Parathyroid adenoma (tissue), 2 donors: Measurements from ENCODE around the gene SAMD4A.

Source experiments
- H2AFZ ChIP-seq: fragments of 300-600 bp; sonication (generic); one replicate; pipeline ENCODE4 v1.7.0; 2017; ENCODE audit warnings: antibody characterized with exemption, mild to moderate bottlenecking
- H3K27ac ChIP-seq: fragments of 300-600 bp; sonication (generic); one replicate; pipeline ENCODE4 v1.7.0; 2017
- H3K27me3 ChIP-seq: fragments of 300-600 bp; sonication (generic); one replicate; pipeline ENCODE4 v1.7.0; 2017; ENCODE audit warnings: low read length; ENCODE audit not compliant: control insufficient read depth, insufficient read depth
- H3K36me3 ChIP-seq: fragments of 300-600 bp; sonication (generic); one replicate; pipeline ENCODE4 v1.7.0; 2017; ENCODE audit warnings: low read length; ENCODE audit not compliant: control insufficient read depth, insufficient read depth
- H3K4me1 ChIP-seq: fragments of 300-600 bp; sonication (generic); one replicate; pipeline ENCODE4 v1.7.0; 2017; ENCODE audit warnings: control low read depth
- H3K4me2 ChIP-seq: fragments of 300-600 bp; sonication (generic); one replicate; pipeline ENCODE4 v1.7.0; 2017; ENCODE audit warnings: low read length
- H3K4me3 ChIP-seq: fragments of 300-600 bp; sonication (generic); one replicate; pipeline ENCODE4 v1.7.0; 2017; ENCODE audit warnings: low read depth, low read length
- H3K79me2 ChIP-seq: fragments of 300-600 bp; sonication (generic); one replicate; pipeline ENCODE4 v1.7.0; 2017; ENCODE audit warnings: control low read depth
- H3K9ac ChIP-seq: fragments of 300-600 bp; sonication (generic); one replicate; pipeline ENCODE4 v1.7.0; 2017; ENCODE audit warnings: mild to moderate bottlenecking
- H3K9me3 ChIP-seq: fragments of 300-600 bp; sonication (generic); one replicate; pipeline ENCODE4 v1.7.0; 2017; ENCODE audit warnings: low read length; ENCODE audit not compliant: control insufficient read depth
- CTCF ChIP-seq: fragments of 300-600 bp; sonication (generic); IDR thresholded peaks from one replicate; pipeline ENCODE4 v1.7.0; 2017; ENCODE audit warnings: antibody characterized with exemption, mild to moderate bottlenecking
- donor health status: primary hyperparathyroidism.

Gene SAMD4A

GRCh38 chr14:54572316-54572715 lies 5.4 kb downstream of the SAMD4A start:
- Histone ChIP-seq H3K27ac (no peak overlapping the region), H3K9ac (no peak overlapping the region)

DNA sequence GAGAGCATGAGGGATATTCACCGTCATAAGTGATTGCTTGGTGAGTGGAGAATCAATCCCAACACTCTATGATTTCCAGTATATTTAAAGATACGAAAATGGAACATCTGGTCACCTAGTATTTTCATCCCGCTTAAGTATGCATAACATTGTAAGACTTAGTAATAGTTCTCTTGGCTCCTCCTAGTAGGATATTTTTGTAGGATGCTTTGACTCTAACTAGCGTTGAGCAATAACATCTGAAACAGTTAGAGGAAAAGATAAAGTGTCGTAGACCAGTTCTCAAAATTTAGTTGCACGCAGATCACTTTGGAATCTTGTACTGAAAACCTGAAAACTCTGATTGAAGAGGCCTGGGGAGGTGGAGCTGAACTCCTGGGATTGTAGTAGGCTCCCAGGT lies 7.6 kb downstream of the SAMD4A start:
- Histone ChIP-seq H3K4me3 (no peak overlapping the region), H3K27me3 (no peaks in the 10 kb centered on the region), H2AFZ (no peak overlapping the region), H3K9ac (no peak overlapping the region), H3K79me2 (no peaks in the 10 kb centered on the region), H3K27ac (no peak overlapping the region), H3K36me3 (no peaks in the 10 kb centered on the region), H3K4me1 (no peaks in the 10 kb centered on the region), H3K9me3 (no peaks in the 10 kb centered on the region), H3K4me2 (no peak overlapping the region)
- no peak for TF ChIP-seq CTCF

More at GRCh38 chr14:54572316-54572715, 5.4 kb downstream of the SAMD4A start:
- Histone ChIP-seq H3K9me3 (no peaks in the 10 kb centered on the region), H2AFZ (no peak overlapping the region), H3K79me2 (no peaks in the 10 kb centered on the region), H3K4me3 (no peak overlapping the region), H3K4me2 (no peak overlapping the region), H3K4me1 (no peaks in the 10 kb centered on the region), H3K36me3 (no peaks in the 10 kb centered on the region), H3K27me3 (no peaks in the 10 kb centered on the region)
- TF ChIP-seq CTCF, result no peak

- Histone ChIP-seq H3K4me1 (no peaks in the 10 kb centered on the region), H3K36me3 (no peaks in the 10 kb centered on the region), H3K9me3 (no peaks in the 10 kb centered on the region), H3K9ac (no peak overlapping the region), H3K79me2 (no peaks in the 10 kb centered on the region), H3K27ac (no peak overlapping the region), H2AFZ (no peak overlapping the region), H3K4me3 (no peak overlapping the region), H3K27me3 (no peaks in the 10 kb centered on the region), H3K4me2 (no peak overlapping the region)
- TF ChIP-seq CTCF, result no peak
These were observed 10.6 kb downstream of the SAMD4A start for GRCh38 chr14:54577494-54577893.

GRCh38 chr14:54577977-54578376 lies 11.0 kb downstream of the SAMD4A start:
- H3K27ac ChIP-seq, result no peak overlapping the region

More at GRCh38 chr14:54577977-54578376, 11.0 kb downstream of the SAMD4A start:
- no peaks in the 10 kb centered on the region for H3K79me2 ChIP-seq
- H3K4me1 ChIP-seq, result no peaks in the 10 kb centered on the region
- H2AFZ ChIP-seq, result no peak overlapping the region
- no peak overlapping the region for H3K4me2 ChIP-seq
- H3K9ac ChIP-seq, result no peak overlapping the region
- no peaks in the 10 kb centered on the region for H3K27me3 ChIP-seq
- TF ChIP-seq CTCF, result no peak
- H3K4me3 ChIP-seq, result no peak overlapping the region
- no peaks in the 10 kb centered on the region for H3K36me3 ChIP-seq
- H3K9me3 ChIP-seq, result no peaks in the 10 kb centered on the region
